GM21529 (cell line): ENCODE data around the gene MINDY2.
A peak's percentile ranks its signal among the peaks of the same experiment; 100 is the strongest.
"Not testable (repeated sequence)": the region's sequence is repeated elsewhere in the genome, so short reads cannot be mapped to it uniquely, and the experiment has no call there.

Experiments used
- ATAC-seq: cut with Tn5 transposase; IDR thresholded peaks from one replicate; pipeline ENCODE4 v1.9.1; 2021; ENCODE audit not compliant: unreplicated experiment

MINDY2 gene

DNA sequence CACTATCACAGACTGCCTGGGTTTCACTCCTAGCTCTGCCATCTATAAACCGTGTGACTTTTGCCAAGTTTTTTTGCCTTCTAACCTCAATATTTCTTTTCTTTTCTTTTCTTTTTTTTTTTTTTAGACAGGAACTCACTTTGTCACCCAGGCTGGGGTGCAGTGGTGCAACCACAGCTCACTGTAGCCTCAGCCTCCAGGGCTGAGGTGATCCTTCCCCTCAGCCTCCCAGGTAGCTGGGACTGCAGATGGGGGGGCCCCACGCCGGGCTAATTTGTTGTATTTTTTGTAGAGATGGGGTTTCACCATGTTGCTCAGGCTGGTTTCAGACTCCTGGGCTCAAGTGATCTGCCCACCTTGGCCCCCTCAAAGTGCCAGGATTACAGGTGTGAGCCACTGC, 18.4 kb upstream of the MINDY2 start:
- ATAC-seq, result no peak

DNA sequence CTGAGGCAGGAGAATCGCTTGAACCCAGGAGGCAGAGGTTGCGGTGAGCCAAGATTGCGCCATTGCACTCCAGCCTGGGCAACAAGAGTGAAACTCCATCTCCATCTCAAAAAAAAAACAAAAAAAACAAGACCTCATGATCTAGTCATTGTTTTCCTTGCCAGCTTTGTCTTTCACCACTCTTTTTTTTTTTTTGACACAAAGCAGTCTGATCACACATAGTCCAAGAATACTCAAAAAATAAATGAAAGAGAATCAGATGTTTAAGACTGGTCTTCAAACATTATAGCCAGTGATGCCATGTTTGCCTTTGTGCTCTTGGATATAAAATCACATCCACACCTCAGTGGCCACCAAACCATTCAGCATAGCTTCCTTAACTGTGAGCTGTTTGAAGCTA, 15.8 kb upstream of the MINDY2 start:
- ATAC-seq, result no peak

DNA sequence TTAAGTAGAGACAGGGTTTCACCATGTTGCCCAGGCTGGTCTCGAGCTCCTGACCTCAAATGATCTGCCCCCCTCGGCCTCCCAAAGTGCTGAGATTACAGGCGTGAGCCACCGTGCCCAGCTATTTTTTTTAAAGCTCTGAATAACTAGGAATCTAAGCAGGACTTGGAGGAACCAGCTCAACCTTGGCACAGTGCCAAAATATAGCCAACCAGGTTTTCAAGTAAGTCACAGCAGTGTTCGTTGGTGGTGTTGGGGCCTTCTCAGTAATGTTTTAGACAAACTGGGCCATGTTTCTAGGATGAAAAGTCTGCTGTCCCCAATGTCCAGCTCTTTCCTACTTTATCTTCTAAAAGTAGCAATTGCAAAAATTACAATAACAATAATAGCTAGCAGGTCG, 15.1 kb upstream of the MINDY2 start:
- no peak for ATAC-seq

DNA sequence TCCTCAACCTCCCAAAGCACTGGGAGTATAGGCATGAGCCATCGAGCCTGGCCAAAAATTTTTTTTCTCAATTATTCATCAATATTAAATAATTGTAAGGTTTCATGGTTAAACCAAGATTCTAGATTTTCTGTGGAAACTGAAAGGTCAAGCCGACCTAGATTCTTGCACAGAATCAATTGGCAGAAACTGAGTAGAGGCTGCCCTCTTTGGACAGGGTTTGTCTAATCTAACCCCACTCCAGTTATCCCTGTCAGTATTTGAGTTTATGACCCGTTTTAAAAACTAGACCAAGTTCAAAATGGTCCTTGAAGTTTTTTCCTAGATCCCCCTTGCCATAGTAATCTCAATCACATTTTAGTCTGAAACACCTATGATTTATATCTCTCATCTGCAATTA, 13.0 kb upstream of the MINDY2 start:
- no peak for ATAC-seq

DNA sequence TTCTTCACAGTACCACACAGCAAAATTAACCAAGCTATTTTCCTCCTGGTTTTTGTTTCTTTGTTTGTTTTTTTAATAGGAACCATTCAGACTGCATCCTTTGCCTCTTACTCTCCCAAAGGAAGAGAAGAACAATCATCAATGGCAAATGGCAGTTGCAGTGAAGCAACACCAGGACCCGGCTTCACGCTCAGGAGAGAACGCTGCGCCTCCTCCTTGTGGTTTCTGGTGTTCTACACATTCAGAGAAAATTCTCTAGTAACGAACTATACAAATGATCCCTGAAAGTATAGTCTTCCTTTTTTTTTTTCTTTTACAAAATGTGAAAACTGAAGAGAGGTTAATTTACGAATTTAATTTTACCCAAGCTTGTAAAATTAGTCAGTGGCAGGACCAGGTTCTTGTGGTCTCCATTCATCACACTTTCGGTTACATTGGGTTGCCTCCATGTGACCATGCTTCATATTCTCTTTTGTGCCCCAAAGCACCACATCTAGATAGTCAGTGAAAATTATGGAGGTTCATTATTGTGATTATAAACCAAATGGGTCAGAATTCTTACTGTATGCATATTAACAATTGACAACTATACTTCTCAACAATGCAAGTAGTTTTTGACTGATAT, 10.6 kb upstream of the MINDY2 start:
- ATAC-seq, result no peak

DNA sequence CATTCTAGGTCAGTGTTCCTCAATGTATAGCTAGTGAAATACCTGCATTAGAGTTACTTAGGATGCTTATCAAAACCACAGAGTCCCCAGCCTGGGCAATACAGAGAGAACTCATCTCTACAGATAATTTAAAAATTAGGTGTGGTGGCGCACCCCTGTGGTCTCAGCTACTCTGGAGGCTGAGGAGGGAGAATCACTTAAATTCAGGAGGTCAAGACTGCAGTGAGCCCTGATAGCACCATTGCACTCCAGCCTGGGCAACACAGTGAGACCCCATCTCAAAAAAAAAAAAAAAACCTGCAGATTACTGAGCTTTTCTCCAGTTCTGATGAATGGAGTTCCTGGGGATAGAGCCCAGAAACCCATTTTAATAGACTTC, 10.1 kb upstream of the MINDY2 start:
- ATAC-seq, result no peak

DNA sequence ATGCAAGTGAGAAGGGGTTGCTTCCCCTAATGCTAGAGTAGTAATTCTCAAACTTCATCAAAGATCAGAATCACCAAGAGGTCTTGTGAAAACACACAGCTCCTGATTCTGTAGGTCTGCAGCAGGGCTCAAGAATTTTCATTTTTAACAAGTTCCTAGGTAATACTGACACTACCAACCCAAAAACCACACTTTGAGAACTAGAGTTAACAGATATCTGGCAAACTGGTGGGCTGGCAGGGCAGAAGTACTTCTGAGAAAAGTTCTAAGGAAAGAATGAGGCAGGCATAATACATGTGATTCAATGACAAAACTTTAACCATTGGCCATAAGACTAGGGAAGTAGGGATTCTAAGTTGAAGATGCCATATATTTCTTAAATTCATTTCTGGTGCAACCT, 8.8 kb upstream of the MINDY2 start:
- no peak for ATAC-seq

DNA sequence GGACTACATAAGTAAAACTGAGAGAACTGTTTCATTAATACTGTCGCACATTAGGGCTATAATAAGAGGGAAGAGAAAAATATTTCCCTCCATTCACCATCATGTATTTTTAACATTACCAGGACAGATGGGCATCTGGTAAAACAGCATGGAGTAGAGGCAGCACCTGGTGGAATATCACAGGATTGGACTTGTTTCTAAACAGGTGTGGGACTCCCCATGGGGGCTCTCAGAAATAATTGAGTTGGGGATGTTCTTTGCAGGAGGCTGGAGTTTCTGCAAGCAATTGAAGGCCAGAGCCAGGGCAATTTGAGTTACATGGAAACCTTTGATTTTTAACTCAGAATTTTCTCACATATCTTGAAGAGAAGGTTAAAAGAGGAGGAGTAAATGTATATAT, 8.4 kb upstream of the MINDY2 start:
- ATAC-seq, result no peak

DNA sequence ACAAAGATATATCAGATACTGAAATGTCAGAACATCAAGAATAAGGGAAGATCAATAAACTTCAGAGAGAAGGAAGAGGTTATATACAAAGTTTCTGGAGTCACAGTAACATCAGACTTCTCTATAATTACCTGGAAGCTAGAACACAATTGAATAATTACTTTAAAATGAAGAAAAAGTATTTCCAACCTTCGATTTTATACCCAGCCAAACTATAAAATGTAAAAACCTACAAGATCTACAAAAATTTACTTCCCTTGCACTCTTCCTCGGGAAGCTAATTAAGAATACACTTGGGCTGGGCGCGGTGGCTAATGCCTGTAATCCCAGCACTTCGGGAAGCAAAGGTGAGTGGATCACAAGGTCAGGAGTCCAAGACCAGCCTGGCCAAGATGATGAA, 6.6 kb upstream of the MINDY2 start:
- ATAC-seq, result no peak

DNA sequence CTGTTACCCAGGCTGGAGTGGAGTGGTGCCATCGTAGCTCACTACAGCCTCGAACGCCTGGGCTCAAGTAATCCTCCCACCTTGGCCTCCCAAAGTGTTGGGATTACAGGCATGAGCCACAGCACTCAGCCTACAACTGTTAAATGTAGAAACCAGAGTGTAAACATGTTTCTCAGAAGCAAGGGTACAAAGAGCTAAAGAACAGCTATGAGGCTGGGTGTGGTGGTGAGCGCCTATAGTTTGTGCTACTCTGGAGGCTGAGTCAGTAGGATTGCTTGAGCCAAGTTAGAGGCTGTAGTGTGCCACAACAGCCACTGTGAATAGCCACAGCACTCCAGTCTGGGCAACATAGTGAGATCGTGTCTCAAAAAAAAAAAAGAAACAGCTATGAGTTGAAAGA, 4.8 kb upstream of the MINDY2 start:
- no peak for ATAC-seq

DNA sequence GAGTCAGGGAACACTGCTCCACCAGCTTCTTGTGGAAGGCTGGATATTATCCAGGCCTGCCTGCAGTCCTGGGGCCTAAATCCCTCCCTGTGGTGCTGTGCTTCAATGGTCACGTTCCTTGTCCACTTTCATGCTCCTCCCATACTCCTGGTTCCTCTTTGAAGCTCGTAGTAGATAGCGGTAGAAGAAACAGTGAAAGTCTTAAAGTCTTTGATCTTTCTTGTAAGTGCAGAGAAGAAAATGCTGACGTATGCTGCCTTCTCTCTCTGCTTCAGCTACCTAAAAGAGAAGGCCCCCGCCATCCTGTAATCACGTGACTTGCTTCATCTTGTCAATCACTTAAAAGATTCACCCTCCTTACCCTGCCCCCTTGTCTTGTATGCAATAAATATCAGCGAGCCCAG, 2.5 kb upstream of the MINDY2 start:
- not testable (repeated sequence) for ATAC-seq

DNA sequence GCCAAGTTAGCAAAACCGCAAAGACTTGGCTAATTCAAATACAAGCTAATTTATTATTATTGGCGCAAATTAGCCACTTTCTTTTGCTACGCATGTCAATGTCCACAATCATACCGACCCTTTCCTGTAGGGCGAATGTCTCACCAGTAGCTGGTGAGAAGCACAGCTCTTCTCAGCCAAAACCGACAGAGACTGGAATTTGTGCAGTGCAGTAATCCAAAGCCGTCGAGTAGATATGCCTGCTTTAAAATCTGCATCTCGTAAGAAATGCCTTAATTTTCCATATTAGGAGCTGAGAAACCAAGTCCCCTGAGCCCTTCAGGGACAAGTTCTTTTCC, 614 bp upstream of the MINDY2 start:
- ATAC-seq, result peak; percentile 15

DNA sequence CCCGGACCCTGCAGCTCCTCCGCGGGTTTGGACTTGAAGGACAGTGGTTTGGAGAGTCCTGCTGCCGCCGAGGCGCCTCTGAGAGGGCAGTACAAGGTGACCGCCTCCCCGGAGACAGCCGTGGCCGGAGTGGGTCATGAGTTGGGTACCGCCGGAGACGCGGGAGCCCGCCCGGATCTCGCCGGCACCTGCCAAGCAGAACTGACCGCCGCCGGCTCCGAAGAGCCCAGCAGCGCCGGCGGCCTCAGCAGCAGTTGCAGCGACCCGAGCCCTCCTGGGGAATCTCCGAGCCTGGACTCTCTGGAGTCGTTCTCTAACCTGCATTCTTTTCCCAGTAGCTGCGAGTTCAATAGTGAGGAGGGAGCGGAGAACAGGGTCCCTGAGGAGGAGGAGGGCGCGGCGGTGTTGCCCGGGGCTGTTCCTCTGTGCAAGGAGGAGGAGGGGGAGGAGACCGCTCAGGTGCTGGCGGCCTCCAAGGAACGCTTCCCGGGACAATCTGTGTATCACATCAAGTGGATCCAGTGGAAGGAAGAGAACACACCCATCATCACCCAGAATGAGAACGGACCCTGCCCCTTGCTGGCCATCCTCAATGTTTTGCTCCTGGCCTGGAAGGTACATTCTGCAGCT, 634 bp downstream of the MINDY2 start:
- ATAC-seq, result peak; percentile 6

DNA sequence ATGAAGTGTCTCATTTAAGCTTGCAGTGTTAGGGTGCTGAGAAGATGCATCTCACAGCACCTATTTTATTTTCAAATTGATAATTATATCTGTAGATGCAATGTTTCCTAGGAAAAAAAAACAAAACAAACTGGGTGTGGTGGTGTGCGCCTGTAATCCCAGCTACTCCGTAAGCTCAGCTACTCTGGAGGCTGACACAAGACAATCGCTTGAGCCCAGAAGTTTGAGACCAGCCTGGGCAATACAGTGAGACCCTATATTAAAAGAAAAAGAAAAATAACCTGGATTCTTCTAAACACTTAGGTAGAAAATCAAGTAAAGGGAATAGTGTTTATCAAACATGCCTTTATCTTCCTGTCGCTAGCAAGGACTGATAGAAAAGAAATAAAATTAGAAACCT, 1.9 kb downstream of the MINDY2 start:
- no peak for ATAC-seq

DNA sequence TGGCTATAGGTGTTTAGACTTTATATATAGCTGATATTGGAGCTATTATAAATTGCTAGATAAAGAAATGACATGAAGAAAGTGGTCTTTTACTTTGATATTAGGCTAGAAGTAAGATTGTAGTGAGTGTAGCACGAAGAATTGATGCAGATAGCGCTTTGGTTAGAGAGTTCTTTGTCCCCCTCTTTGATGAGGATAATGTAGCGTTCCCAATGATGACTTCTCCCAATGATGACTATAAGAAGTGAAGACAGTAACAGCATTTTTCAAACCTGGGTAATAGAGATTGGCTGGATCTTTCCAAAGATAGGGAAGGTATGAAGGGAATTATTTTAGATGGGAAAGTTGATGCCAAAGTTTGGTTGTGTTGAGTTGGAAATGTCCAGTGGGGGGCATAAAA, 4.3 kb downstream of the MINDY2 start:
- ATAC-seq, result no peak

DNA sequence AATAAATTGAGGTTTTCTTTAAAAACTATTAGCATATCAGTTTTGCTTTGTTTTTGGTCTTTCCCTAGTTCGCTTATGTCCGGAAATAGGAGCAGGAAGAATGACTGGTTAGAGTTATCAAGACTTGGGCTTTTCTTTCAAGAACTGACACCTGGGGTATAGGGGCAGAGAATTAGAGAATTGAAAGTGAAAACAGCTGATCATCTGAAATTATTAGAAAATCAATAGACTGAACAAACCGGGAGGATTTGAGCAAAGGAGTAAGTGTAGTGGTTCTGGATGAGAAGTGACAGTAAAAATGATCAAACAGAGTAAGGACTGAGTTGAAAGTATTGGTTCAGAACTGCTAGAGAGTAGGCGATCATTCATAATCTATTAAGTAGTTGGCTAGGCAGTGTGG, 6.0 kb downstream of the MINDY2 start:
- ATAC-seq, result peak; percentile 68

DNA sequence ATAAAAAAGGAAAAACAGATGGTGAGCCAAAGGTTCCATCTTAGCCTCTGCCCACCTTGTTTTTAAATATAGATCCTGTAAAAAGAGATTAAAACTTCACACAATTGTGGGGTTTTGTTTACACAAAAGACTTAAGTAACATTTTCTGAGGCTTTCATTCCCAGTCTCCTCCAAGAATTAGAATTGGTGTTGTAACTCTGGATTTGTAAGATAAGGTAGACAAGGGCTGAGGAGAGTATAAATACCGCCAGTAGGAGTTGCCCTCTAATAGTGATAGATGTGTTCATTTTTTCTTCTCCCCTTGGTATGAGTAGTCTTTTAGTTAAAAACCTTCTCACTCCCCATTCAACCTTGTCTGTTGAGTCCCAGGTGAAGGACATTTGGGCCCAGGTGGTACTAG, 8.5 kb downstream of the MINDY2 start:
- no peak for ATAC-seq

DNA sequence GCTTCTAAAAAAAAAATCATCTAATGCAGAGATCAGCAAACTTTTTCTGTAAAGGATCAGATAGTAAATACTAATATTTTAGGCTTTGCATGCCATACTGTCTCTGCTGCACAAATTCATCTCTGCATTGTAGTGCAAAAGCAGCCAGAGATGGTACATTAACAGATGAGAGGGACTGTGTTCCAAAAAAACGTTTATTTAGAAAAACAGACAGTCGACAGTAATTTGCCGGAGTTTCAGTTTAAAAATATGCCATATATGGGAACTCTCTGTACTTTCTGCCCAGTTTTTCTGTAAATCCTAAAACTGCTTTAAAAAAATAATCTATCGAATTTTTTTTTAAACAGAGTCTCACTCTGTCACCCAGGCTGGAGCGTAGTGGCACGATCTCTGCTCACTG, 14.3 kb downstream of the MINDY2 start:
- ATAC-seq, result no peak

DNA sequence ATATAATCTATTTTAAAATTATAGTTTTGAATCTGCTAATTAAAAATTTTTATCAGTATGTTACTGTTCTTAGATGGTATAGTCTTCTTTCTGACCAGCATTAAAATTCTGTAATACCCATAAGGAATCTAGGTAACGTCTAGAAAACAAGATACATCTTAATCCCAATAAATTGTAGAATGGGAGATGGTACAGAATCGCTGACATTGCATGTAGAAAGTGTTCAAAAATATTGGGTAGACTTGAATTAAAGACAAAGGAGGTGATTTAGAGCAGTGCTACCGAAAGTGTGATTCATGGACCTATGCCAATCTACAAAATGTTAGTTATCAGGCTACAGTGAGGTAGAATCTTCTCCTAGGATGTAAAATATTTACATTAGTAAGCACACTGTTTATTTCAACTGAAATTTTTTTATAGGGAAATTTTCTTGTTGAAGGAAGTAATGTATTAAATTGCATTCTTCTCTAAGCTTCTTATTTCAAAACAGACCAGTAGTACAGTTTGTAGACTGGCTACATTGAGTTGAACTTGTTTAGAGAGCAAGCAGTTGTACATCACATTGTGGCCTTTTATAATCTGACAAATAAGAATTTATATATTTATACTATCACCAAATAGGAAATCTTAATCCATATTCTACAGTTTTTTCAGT, 17.1 kb downstream of the MINDY2 start:
- no peak for ATAC-seq

DNA sequence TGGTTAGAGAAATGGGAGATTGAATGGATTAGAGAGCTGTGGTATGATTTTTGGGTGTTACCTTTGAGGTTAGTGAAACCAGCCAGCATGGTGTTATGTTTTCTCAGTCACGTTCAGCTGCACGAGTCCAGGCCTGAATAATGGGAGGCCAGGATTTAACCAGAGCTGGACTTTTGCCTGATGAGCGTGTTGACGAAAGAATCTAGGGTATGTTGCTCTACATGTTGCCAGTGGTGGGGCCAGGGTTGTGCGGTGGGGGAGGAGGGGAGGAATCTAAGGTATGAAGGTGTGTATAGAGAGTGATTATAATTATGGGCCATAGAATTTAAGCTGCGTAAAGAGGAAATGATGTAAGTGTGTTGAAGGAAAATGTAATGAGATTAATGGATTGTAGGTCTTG, 22.8 kb downstream of the MINDY2 start:
- ATAC-seq, result no peak

DNA sequence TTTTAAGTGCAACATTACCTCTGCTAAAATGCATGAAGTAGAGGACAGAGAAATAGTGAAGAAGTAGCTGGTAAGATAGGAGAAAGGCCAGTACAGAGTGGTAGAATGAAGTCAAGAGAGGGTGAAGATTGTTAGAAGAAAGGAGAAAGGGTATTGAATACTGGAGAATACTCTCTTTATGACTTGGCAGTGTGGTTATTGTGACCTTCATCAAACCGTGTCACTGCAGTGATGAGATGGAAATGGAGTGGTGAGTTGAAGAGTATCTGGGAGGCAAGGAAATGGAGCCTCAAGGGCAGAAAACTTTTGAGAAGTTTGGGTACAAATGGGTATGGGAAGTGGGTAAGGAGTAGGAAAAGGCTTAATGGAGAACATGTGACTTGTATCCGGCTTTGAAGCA, 24.7 kb downstream of the MINDY2 start:
- no peak for ATAC-seq

DNA sequence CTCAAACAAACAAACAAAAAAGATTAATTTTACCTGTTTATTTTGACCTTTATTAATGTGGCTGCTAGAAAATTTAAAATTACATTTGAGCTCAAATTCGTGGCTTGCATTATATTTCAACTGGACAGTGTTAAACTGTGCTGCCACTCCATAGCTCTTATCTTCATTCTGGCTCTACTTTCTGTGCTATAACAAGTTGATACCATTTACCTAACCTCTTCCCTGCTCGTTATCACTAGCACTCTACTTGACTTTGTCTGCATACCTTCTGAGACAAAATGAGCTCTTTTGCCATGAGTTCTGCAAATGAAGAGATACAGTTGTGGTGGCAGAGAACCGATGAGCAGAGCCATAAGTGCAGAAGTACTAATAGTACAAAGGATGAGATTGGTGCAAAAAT, 26.4 kb downstream of the MINDY2 start:
- ATAC-seq, result no peak

DNA sequence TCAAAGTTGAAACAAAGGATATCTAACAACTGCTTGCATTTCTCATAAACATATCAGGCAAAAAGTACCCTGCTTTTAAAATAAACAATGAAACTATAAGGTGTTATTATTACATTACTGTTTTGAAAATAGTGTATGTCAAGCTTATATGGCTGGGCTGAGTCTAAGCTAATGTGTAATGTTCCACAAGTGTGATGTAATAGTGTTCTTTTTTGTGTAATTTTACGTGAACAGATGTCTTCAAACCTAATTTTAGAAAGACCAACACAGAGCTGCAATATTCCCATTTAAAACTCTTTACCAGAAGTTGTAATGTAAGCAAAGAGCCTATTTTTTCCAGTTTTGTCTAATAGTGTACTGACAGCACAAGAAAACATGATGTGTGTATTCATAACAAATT, 34.0 kb downstream of the MINDY2 start:
- no peak for ATAC-seq
